RKO (cell line): ENCODE data around the gene SZT2.
"Not testable (repeated sequence)": the region's sequence is repeated elsewhere in the genome, so short reads cannot be mapped to it uniquely, and the experiment has no call there.

Source experiments
- DNase-seq: peaks from one replicate; pipeline ENCODE4 v3.0.0-alpha.2; 2016; ENCODE audit warnings: low spot score

SZT2 gene

GRCh38 chr1:43454270-43455011 is 64.7 kb downstream of the SZT2 start:
- peak; percentile 84 for DNase-seq

DNA sequence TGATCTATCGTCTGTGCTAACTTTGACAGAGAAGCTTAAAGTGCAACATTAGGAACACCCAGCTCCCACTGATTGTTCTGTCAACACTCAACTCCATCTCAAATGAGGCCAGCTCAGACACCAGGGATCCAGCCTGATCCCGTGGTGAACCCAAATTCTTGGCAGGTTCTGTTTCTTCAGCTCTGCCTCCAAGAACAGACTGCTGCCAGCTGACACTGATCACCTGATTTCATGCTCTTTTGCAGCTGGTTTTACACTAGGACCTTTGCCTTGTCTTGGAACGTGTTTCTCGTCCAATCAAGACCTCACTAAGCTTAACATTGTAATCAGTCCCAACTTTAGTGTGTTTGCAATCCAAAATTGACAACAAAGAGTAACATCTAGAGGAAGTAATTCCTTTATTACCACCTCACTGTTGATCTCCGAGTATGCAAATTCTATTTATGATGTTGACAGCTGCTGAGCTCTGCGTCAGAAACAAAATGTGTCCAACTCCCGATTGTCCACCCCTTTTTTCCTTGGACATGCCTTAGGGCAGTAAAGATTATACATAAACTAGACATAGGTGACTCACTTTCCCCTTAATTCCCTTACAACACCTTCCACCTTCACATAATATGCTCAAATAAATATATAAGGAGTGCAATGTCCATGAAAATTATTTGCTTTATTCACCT is 65.7 kb downstream of the SZT2 start:
- DNase-seq = no peak

DNA sequence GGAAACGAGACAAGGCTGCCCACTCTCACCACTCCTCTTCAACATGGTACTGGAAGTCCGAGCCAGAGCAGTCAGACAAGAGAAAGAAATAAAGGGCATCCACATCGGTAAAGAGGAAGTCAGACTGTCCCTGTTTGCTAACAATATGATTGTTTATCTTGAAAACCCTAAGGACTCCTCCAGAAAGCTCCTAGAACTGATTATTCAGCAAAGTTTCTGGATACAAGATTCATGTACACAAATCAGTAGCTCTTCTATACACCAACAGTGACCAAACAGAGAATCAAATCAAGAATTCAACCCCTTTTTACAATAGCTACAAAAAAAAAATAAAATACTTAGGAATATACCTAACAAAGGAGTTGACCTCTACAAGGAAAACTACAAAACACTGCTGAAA is 68.7 kb downstream of the SZT2 start:
- DNase-seq = not testable (repeated sequence)

- no peak for DNase-seq
These were observed 71.4 kb downstream of the SZT2 start for GRCh38 chr1:43460988-43461693.

- no peak for DNase-seq
These were observed 73.8 kb downstream of the SZT2 start for GRCh38 chr1:43463479-43463878.

GRCh38 chr1:43464681-43465504 is 75.2 kb downstream of the SZT2 start:
- no peak for DNase-seq

DNA sequence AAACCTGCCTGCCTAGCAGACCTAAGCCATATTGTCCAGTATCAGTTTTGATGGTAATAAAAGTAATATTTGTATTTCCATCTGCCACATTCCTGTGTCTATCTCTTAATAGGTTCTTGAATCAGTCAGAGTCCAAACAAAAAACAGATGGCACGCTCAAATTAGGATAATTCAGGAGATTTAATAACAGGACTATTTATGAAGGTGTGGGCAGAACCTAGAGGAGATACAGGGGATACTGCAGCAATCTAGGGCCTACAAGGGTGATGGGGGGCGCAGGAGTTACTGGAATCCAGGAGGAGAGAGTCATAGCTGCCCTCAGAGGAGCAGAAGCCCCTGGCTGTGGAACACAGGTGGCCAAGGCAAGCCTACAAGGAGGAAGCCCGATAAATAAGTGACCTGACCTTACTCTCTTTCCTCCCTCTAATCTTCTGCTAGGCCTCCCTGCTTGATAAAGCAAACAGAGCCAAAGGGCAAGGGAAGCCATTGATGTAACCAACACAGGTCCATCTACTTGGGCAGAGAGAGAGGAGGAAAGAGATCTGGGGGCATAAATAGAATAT is 75.9 kb downstream of the SZT2 start:
- no peak for DNase-seq

GRCh38 chr1:43466403-43466802 is 76.7 kb downstream of the SZT2 start:
- DNase-seq = no peak

DNA sequence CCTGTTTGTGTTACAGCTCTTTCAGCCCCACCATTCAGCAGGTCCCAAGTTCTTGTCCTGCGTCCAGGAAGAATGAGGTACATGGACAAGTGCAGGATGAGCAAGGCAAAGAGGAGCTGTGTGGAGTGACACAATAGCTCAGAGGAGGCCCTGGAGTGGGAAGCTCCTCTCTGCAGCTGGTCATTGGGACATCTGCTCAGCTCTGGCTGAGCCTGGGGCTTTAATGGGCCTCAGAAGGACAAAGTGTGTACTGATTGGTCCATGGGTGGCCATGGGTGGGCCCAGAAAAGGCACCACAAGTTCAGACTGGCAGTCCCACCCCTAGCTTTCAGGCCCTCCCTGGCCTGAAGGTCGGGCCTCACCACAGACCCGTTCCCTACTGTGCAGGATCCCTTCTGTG is 78.7 kb downstream of the SZT2 start:
- no peak for DNase-seq

- no peak for DNase-seq
These were observed 80.2 kb downstream of the SZT2 start for GRCh38 chr1:43469932-43470331.

DNA sequence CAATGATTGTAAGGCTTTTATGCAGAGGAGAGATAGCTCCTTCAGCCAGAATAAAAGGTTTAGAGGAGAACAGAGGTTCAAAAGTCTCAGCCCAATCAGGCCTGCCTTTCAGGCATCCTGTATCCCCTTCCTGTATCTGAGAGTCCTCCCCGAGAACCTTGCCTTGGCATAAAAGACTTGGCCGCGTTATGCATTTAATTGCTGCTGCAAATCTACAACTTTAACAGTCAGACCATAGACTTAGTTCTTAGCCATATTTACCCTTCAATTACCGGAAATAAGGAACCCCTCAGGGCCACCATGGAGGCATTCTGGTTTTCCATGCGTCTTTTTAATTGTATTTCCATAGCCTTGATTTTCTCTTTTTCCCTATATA is 82.4 kb downstream of the SZT2 start:
- no peak for DNase-seq

- peak; percentile 78 for DNase-seq
These were observed 82.9 kb downstream of the SZT2 start for GRCh38 chr1:43472463-43473151.

- DNase-seq = no peak
These were observed 83.8 kb downstream of the SZT2 start for GRCh38 chr1:43473463-43473862.

DNA sequence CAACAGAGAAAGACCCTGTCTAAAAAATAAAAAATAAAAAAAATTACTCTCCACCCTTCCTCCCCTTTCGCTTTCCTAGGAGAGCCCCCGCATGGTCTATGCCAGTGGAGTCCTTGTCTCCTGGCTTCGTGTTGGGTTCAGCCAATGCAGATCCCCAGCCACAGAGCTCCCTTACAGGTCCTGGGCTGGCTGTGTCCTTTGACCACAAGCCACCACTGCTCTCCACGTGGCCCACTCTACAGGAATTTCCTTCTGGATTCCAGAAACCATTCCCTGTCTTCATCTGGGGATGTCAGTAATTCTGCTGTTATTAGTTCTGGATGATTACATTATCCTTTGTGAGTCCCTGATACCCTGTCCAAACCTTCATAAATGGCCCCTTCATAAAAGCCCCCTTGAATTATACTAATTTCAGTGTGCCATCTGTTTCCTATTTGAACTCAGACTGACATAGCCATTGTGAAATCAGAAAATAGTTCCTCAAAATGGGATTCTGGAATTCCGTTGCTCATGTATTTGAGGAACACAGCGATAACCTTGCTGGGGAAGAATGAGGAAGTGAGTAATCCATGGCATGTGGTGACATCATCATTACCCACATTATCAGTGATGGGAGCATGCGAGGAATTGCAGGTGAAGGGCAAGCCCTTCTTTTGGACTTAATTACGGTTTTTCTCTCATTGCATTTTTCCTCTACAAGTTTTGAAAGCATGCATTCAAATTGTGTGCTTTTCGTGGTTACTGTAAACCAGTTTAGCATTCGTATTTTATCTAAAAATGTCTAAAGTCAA is 86.1 kb downstream of the SZT2 start:
- DNase-seq = peak; percentile 71

DNA sequence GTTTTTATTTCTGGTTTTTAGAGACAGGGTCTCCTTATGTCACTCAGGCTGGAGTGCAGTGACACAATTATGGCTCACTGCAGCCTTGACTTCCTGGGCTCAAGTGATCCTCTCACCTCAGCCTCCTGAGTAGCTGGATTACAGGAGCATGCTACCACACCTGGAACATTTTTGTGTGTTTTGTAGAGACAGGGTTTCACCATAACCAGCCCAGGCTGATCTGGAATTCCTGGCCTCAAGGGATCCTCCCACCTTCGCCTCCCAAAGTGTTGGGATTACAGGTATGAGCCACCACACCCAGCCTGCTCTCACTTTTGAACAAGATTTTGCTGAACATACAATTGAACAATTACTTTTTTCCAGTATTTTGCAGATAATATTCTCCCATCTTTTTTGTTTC is 88.0 kb downstream of the SZT2 start:
- no peak for DNase-seq

DNA sequence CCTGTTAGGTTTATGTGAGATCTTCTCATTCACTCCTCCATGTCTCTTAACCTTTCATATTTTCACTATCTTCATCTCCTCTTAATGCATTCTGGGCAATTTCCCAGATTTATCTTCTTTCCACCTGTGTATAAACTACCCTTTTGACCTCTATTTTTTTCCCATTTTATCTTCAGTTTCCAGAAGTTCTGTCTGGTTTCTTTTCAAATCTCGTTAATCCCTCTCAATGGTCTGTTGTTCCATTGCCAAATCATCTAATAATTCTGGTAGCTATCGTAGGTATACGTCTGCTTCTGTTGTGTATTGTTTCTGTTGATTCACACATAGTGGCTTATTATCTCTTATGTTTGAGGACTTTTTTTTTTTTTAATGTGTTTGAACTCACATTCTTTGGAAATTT is 89.7 kb downstream of the SZT2 start:
- DNase-seq = no peak

- DNase-seq = no peak
These were observed 91.8 kb downstream of the SZT2 start for GRCh38 chr1:43481491-43481890.

- no peak for DNase-seq
These were observed 92.5 kb downstream of the SZT2 start for GRCh38 chr1:43482215-43482614.

DNA sequence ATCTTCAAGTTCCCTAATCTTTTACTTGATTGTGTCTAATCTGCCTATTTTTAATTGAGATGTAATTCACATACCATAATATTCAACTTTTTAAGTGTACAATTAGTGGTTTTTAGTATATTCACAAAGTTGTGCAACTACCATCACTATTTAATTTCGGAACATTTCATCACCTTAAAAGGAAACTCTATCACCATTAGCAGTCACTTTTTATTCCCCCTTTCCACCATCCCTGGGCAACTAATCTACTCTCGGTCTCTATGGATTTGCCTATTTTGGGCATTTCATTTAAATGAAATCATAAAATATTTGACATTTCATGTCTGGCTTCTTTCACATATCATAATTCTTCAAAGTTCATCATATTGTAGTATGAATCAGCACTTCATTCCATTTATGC is 94.7 kb downstream of the SZT2 start:
- no peak for DNase-seq

DNA sequence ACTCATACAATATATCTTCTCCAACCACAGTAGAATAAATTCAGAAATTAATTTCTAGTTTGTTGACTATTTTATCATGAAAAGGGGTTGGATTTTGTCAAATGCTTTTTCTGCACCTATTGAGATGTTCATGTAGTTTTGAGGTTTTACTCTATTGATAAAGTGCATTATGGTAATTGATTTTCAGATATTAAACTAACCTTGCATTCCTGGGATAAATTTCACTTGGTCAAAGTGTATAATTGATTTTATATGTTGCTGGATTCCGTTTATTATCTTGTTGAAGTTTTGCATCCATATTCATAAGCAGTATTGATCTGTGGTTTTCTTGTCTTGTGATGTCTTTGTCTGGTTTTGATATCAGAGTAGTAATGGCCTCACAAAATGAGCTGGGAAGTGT is 98.5 kb downstream of the SZT2 start:
- DNase-seq = no peak

DNA sequence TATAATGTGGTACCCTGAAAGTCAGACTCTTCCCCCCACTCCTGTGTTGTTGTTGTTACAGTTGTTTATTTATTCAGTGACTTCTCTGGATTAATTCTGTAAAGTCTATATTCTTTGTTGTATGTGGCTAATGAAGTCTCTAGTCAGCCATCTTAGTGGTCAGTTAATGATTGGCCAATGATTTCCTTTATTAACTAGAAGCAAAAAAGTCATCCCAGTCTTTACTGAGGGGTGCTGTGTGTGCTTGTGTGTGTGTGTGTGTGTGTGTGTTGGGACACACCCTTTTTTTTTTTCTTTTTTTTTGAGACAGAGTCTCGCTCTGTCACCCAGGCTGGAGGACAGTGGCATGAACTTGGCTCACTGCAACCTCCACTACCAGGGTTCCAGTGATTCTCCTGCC is 101.4 kb downstream of the SZT2 start:
- DNase-seq = no peak
